ENCODE results near the gene HPN. TPM values are rescaled to one million over a fixed set of nuclear protein-coding genes. Genes with fewer than 3 reads are reported as not detected.
A peak's percentile ranks its signal among the peaks of the same experiment; 100 is the strongest.

Gene HPN
- total and polyA plus RNA-seq, 2 of the 13 experiments (the other 11 are each of a cell fraction or from before 2014, with no cell fraction given): 46.7 to 261 TPM

GRCh38 chr19:34994643-34995541 is 46.6 kb upstream of the HPN start (continued):
- TF ChIP-seq BRF2 (CRISPR knock-in tag; IDR thresholded peaks at IDR 0.05): no peak
- TF ChIP-seq U2AF1 (optimal IDR thresholded peaks at IDR 0.05; ENCODE audit: low read depth, low read length): peak; percentile 9
- peak; percentile 36; the same call in 1 of the 2 replicates for TF ChIP-seq AHDC1 (CRISPR knock-in tag; IDR thresholded peaks at IDR 0.05; ENCODE audit: borderline replicate concordance)
- no peak for TF ChIP-seq JUNB (CRISPR knock-in tag; IDR thresholded peaks at IDR 0.05; ENCODE audit: borderline replicate concordance)
- no peak for TF ChIP-seq ZNF780A (CRISPR knock-in tag; IDR thresholded peaks at IDR 0.05)
- no peak for TF ChIP-seq WIZ (CRISPR knock-in tag; IDR thresholded peaks at IDR 0.05)
- TF ChIP-seq NCOA2 (CRISPR knock-in tag; IDR thresholded peaks at IDR 0.05): peak; percentile 83
- TF ChIP-seq ELF4 (CRISPR knock-in tag; IDR thresholded peaks at IDR 0.05; ENCODE audit: borderline replicate concordance): peak; percentile 63; the same call in 1 of the 2 replicates
- TF ChIP-seq ZNF691 (CRISPR knock-in tag; IDR thresholded peaks at IDR 0.05; ENCODE audit: borderline replicate concordance, low read depth): no peak
- TF ChIP-seq CBX2 (IDR thresholded peaks at IDR 0.05; ENCODE audit: low read depth, low read length): no peak
- TF ChIP-seq CBX2 (CRISPR knock-in tag; IDR thresholded peaks at IDR 0.05; ENCODE audit: low read depth): 0 out of 2 replicates have a peak, but pooled peaks have one; percentile 60
- TF ChIP-seq SNAPC2 (CRISPR knock-in tag; IDR thresholded peaks at IDR 0.05): no peak; the same call in 1 of the 2 replicates
- no peak for TF ChIP-seq TEAD3 (CRISPR knock-in tag; optimal IDR thresholded peaks at IDR 0.05; ENCODE audit: borderline replicate concordance)
- TF ChIP-seq RBM22 (optimal IDR thresholded peaks at IDR 0.05; ENCODE audit: low read length): no peak
- TF ChIP-seq GLMP (CRISPR knock-in tag; IDR thresholded peaks at IDR 0.05; ENCODE audit: borderline replicate concordance): no peak
- TF ChIP-seq TGIF2 (CRISPR knock-in tag; IDR thresholded peaks at IDR 0.05): no peak
- no peak for TF ChIP-seq HOXA9 (CRISPR knock-in tag; IDR thresholded peaks at IDR 0.05; ENCODE audit: borderline replicate concordance)
- TF ChIP-seq SIX1 (CRISPR knock-in tag; IDR thresholded peaks at IDR 0.05; ENCODE audit: borderline replicate concordance): peak; percentile 70; the same call in 1 of the 2 replicates
- no peak for TF ChIP-seq REL (CRISPR knock-in tag; conservative IDR thresholded peaks at IDR 0.05)
